Stimulated activated CD8-positive, alpha-beta memory T cell treated with anti-CD3 and anti-CD28 coated beads, Interleukin-4, amount 100 ng/mL, for 24 hours (primary cell): ENCODE measurements around the gene ENPP6.
A peak's percentile ranks its signal among the peaks of the same experiment; 100 is the strongest.

Experiments used
- DNase-seq: peaks from one replicate; pipeline ENCODE4 v3.0.0-alpha.2; 2020; ENCODE audit warnings: low read depth

Gene ENPP6

GRCh38 chr4:184190711-184191110 is 27.0 kb downstream of the ENPP6 start:
- no peak for DNase-seq

DNA sequence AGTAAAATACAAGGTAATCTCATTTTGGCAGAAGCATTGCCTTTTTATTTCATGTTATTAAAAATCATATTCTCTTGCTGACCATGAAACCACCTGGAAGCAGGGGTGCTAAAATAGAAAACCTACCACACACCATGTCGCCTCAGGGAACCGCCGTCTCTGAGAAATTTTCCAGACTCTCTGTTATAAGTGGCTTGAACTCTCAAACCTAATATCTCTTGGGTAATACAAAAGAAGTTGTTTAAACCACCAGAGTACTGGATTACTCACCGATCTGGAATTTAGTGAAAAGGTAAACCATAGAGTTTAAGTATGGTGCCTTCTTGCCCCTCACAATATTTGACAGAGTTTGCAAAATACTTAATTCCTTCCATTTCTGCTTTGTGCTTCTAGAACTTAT is 27.7 kb downstream of the ENPP6 start:
- DNase-seq, result no peak

DNA sequence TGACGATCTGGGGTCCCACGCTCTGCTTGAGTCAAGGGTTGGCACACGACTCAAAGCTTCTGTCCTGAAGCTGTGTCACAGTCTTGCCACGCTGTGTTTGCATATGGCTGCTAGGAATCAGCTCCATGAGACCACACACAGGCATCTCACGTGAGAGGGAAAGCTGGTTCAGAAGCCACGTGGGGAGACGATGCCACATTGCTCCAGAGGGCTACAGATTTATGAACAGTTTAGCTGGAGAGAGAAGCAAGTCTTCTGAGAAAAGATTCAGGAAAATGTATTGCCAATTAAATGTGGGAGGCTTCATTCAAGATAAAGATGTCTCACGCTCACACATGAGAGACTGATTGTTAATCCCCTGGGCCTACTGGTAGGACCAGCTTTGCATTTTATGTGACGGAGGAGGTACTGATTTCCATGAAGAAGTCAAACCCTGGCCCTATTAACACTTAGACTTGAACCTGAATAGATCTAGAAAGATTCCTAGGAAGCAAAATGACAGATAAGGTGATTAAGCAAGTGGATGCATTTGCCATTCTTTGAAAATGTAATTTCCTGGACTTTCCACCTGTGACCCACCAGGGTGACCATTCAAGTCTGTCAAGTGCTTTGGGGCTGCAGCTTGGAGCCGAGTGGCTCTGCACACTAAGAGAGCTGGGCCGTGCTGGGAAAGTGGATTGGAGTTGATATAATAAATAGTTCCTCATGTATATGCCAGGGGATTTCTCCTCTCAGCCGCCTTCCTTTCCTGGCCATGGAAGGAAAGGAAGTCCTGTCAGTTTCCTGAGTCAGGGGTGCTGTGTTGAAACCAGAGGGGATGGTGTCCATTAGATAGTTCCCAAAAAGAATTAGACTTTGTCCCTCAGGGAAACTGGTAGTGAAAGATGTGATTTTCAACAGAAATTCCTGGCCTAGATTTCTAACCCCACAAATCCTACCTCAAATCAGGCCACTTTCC is 29.0 kb downstream of the ENPP6 start:
- DNase-seq, result no peak

DNA sequence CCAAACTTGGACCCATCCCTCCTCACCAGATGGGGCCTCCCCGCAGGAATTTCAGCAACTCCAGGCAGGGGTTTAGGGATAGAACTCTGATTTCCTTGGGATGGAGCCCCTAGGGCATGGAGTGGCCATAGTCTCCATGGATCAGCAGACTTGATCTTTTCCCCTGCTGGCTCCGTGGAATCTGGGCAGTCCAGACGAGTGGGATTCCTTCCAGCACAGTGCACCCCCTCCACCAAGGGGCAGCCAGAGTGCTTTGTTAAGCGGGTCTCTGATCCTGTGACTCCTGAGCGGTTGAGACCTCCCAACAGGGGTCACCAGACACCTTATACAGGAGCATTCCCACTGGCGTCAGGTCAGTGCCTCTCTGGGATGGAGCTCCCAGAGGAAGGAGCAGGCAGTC is 40.4 kb downstream of the ENPP6 start:
- no peak for DNase-seq

GRCh38 chr4:184174571-184175488 is 42.8 kb downstream of the ENPP6 start:
- no peak for DNase-seq

- no peak for DNase-seq
These were observed 46.7 kb downstream of the ENPP6 start for GRCh38 chr4:184171011-184171410.

DNA sequence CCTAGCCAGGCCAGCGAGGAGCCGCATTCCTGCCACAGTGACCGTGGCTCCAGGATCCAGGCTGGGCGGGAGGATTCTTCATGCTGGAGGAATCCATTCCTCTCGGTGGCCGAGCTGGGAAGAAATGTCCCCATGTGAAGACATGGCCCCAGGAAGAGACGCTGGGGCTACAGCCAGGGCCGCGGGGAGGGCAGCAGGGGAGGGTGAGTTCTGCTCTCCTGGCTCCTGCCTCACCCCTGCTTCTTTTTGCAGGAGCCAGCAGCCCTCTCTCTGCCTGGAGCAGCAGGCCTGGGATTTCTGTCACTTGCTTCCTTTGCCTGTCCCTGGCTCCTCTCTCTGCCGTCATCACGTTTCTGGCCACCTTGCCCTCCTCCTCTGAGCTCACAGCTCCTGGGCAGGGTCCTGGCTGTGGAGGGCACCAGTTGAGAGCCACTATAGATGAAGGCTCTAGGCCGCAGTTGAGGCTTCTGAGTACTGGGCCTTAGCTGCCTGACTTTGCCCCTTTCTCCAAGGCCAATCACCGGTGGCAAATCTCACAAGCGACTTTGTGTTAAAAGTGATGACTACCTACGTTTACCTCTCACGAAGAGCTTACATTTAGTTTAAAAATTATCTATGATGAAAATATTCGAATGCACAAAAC is 48.3 kb downstream of the ENPP6 start:
- no peak for DNase-seq

DNA sequence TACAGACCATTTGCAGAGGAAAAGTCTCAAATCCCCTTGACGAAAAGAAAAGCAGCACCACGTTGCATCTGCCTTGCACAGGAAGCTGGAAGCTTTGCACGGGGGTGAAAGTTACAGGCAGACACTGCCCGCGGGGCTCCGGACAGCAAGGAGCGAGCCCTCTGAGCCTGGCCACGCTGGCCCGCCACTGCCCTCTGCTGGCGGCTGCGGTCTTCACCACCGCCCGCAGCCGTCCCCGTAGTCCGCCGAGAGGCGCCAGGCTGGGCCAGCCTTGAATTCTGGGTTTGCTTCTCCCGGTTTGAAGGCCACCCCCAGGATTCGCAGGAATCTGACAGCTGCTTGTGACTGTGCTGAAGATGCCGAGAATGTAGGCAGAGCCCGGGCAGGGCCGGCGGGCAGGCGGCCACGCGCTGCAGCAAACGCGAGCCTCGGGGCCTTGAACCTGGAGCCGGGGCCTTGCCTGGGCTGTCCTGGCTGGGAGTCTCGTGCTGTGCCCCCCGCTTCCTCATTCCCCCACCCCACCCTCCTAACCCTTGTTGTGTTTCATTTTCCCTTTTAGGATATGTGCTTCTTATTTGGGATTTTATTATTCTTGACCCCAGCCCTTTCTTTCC is 49.2 kb downstream of the ENPP6 start:
- DNase-seq, result peak; percentile 41

GRCh38 chr4:184167576-184167975 is 50.1 kb downstream of the ENPP6 start:
- DNase-seq, result no peak

DNA sequence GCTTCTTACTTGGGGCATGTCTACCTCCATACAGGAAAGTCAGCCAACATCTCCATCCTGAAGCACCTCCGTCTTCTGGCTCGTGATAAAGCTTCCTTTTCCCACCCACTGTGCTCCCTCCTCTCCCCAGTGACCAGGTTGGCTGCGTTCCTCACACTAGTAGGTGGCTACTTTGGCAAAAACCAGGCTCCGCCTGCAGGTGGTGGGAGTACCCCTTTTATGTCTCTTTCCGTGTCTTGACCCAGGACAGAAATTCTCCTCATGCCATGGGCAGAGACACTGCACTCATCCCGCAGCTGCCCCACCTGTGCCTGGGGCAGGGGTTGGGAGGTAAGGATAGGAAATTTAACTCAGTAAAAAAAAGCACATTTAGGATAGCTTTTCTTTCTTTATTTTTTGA is 50.9 kb downstream of the ENPP6 start:
- no peak for DNase-seq

DNA sequence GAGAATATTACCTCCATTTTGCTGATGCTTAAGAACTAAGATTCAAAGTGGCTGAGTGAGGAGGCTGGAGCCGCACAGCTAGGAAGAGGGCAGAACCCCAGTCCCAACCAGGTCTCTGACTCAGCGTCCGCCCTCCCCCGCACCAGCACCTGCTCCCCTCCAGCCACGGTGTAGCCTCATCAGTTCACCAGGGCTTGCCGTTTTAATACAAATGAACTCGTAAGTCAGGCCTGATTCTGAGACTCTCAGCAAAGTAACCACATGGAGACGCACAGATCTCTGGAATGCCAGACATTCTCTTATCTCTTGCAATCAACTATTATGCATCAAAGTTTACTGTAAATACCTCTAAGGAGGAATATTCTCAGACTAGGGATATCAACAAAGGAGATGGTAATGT is 52.4 kb downstream of the ENPP6 start:
- DNase-seq, result no peak

DNA sequence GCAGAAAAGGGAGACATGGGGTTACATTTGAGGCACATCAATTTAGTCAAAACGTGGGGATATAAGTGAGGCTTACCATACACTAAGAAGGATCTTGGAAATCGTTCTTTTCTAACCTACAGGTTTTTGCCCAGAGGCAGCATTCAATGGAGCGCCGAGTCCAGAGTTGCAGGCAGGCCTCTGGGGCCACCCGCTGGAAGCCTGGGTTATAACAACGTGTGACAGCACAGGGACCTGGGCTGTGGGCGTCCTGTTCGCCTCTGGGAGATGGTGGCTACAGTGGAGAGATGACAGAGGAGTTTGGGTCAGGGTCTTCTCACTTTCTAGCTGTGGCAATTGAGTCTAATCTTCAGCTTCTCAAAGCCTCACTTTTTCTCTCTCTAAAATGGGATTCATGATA is 53.9 kb downstream of the ENPP6 start:
- no peak for DNase-seq

DNA sequence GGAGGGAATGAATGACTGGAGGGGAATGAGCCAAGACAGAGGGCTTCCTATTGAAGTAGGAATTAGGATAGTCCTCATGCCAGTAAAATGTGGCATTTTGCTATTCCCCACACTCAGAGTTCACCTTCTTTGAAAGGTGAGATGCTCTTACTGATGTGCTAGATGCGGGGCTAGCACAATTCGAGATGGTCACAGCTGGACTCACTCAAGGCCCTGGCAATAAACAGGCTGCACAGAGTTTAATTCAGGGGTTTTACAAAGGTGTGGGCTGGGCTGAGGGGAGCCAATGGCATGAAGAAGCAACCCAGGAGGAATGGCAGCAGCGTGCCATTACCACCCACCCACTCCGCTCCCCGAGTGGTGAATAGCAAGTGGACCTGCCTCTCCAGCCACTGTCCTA is 55.1 kb downstream of the ENPP6 start:
- no peak for DNase-seq

- no peak for DNase-seq
These were observed 60.4 kb downstream of the ENPP6 start for GRCh38 chr4:184157322-184157721.

GRCh38 chr4:184156163-184156920 is 61.3 kb downstream of the ENPP6 start:
- no peak for DNase-seq

DNA sequence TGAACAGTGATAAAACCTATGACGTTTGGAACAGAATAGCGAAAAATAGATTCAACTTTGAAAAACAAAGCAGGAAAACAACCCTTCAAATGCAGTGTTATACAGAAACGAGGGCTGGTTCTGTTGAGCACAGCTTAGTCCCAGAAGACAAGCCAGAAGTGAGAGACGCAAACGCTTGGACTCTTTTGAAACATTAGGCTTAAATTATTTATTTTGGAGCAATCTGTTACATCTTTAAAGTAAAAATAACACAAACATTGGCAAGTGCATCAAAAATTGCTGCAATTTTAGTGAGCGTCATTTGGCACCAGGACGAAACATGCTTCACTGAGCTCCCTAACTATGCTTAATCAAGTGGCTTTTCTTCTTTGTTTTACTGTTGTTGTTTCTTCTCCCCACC is 63.5 kb downstream of the ENPP6 start:
- DNase-seq, result no peak

GRCh38 chr4:184153781-184154180 is 63.9 kb downstream of the ENPP6 start:
- no peak for DNase-seq

DNA sequence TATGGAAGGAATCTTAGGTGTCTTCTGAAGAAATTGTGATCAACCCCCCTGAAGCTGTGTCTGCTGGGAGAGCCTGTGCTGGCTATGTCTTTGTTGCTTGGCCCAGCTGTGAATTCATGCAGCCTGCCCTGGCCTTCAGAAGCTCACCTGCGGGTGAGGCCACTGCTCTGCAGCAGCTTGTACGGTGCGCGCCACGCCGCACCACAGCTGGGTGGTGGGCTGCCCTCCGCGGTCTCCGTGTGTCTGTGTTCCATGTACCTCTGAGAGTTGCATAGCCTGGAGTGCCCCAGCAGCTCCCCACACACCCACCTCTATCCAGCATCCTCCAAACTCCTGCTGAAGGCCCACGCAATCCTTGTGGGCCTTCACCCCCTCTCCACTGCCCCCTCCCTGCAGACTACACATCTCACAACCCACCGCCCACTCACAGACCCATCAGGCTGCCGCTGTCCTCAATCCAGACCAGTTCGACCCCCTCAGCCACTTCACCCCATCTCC is 65.6 kb downstream of the ENPP6 start:
- DNase-seq, result no peak

- DNase-seq, result no peak
These were observed 67.4 kb downstream of the ENPP6 start for GRCh38 chr4:184150102-184150839.
